Neural cell (in vitro differentiated cells): ENCODE data around the gene TMEM187.

ENCODE experiments used
- CTCF ChIP-seq: fragments of 450-650 bp; IDR thresholded peaks from 2 replicates; pipeline ENCODE4 v1.5.1; 2014; ENCODE audit warnings: antibody characterized with exemption, mild to moderate bottlenecking, moderate library complexity; ENCODE audit not compliant: poor library complexity, severe bottlenecking
- EP300 ChIP-seq: fragments of 450-650 bp; conservative IDR thresholded peaks from 2 replicates; pipeline ENCODE4 v1.6.1; 2014; ENCODE audit warnings: antibody characterized with exemption, mild to moderate bottlenecking, moderate library complexity; ENCODE audit not compliant: poor library complexity, severe bottlenecking
- EZH2 ChIP-seq: fragments of 200-600, 300-800 bp; shearing (Covaris generic), sonication (generic); IDR thresholded peaks from 2 replicates; pipeline ENCODE4 v1.6.1; 2014; ENCODE audit warnings: antibody characterized with exemption, low read length, borderline replicate concordance, mild to moderate bottlenecking; ENCODE audit not compliant: insufficient read depth, poor library complexity, severe bottlenecking
- POLR2AphosphoS5 ChIP-seq: IDR thresholded peaks from 2 replicates; pipeline ENCODE4 v1.6.1; 2012
- RAD21 ChIP-seq: fragments of 450-650 bp; conservative IDR thresholded peaks from 2 replicates; pipeline ENCODE4 v1.6.1; 2014; ENCODE audit warnings: antibody characterized with exemption, mild to moderate bottlenecking, moderate library complexity
- REST ChIP-seq: IDR thresholded peaks from 2 replicates; pipeline ENCODE4 v1.6.1; 2012; ENCODE audit warnings: borderline replicate concordance

GRCh38 chrX:153930011-153930910, 42.3 kb upstream of the TMEM187 start:
- TF ChIP-seq CTCF (no peak), EZH2 (no peak), REST (no peak), POLR2AphosphoS5 (no peak), EP300 (no peak), RAD21 (no peak)
